Epithelial cell of esophagus (primary cell): ENCODE data around the gene KNTC1.
A peak's percentile ranks its signal among the peaks of the same experiment; 100 is the strongest.

ENCODE experiments used
- DNase-seq: peaks from one replicate; pipeline ENCODE4 v3.0.0; 2010; ENCODE audit warnings: low read depth
- H3K4me3 ChIP-seq: 2 replicates; pipeline ENCODE4 v1.5.1; 2011; ENCODE audit warnings: mild to moderate bottlenecking, low read length, control low read depth
- TF ChIP-seq, protein P1 (sequence below): IDR thresholded peaks from 2 replicates; pipeline ENCODE4 v1.5.1; 2011; ENCODE audit warnings: low read depth, mild to moderate bottlenecking, low read length, control low read depth, inconsistent platforms; ENCODE audit not compliant: insufficient read depth; ENCODE audit errors: missing control alignments

The KNTC1 gene

GRCh38 chr12:122515275-122515674 is 11.8 kb upstream of the KNTC1 start:
- DNase-seq, result no peak
- H3K4me3 ChIP-seq, result no peak overlapping the region
- TF ChIP-seq, protein P1, sequence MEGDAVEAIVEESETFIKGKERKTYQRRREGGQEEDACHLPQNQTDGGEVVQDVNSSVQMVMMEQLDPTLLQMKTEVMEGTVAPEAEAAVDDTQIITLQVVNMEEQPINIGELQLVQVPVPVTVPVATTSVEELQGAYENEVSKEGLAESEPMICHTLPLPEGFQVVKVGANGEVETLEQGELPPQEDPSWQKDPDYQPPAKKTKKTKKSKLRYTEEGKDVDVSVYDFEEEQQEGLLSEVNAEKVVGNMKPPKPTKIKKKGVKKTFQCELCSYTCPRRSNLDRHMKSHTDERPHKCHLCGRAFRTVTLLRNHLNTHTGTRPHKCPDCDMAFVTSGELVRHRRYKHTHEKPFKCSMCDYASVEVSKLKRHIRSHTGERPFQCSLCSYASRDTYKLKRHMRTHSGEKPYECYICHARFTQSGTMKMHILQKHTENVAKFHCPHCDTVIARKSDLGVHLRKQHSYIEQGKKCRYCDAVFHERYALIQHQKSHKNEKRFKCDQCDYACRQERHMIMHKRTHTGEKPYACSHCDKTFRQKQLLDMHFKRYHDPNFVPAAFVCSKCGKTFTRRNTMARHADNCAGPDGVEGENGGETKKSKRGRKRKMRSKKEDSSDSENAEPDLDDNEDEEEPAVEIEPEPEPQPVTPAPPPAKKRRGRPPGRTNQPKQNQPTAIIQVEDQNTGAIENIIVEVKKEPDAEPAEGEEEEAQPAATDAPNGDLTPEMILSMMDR, result no peak

- TF ChIP-seq, protein P1, result no peak
- H3K4me3 ChIP-seq, result no peak overlapping the region
- no peak for DNase-seq
Measured at GRCh38 chr12:122516544-122517361, 10.3 kb upstream of the KNTC1 start.

- DNase-seq, result peak; percentile 55
- TF ChIP-seq, protein P1, result no peak
- H3K4me3 ChIP-seq, result no peak overlapping the region
Measured at GRCh38 chr12:122517877-122518276, 9.2 kb upstream of the KNTC1 start.

- TF ChIP-seq, protein P1, result no peak
- no peak for DNase-seq
- H3K4me3 ChIP-seq, result no peak overlapping the region
Measured at GRCh38 chr12:122518908-122519307, 8.1 kb upstream of the KNTC1 start.

DNA sequence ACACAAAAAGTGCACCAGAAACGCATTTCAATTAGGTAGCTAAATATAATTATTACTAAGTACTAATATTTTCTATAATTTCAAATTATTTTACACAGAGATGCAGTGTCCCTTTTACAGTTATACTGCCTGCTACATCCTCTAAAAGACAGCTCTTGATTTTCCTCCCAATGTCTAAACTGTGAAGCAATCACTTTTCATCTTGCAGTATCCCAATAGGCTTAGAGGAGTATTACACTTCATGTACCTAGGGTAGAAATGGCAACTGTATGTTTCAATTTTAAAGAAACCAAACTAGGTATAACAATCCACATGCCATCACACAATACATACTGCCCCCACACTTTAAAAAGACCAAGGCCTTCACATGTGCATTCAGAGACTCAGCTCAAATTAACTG is 7.6 kb upstream of the KNTC1 start:
- H3K4me3 ChIP-seq, result no peak overlapping the region
- no peak for DNase-seq
- TF ChIP-seq, protein P1, result no peak

- H3K4me3 ChIP-seq, result no peak overlapping the region
- no peak for DNase-seq
- TF ChIP-seq, protein P1, result no peak
Measured at GRCh38 chr12:122520676-122521075, 6.4 kb upstream of the KNTC1 start.

DNA sequence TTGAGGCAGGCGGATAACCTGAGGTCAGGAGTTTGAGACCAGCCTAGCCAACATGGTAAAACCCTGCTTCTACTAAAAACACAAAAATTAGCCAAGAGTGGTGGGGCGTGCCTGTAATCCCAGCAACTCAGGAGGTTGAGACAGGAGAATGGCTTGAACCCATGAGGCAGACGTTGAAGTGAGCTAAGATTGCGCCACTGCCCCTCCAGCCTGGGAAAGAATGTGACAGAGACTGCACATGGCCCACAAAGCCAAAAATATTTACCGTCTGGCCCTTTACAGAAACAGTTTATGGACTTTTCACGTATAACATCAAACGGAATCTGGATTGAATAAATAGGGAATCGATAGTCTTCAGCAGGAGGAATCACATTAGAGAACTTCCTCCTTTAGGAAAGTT is 3.8 kb upstream of the KNTC1 start:
- DNase-seq, result peak; percentile 63
- TF ChIP-seq, protein P1, result no peak
- peak overlapping the region; percentile 70 for H3K4me3 ChIP-seq
